Suppressor macrophage (primary cell): Measurements from ENCODE around the gene RHOB.
"Not testable (repeated sequence)": the region's sequence is repeated elsewhere in the genome, so short reads cannot be mapped to it uniquely, and the experiment has no call there.

Source experiments
- DNase-seq, 4 experiments: peaks; one replicate each; pipeline ENCODE4 v3.0.0-alpha.2; 2020 to 2022

The RHOB gene

DNA sequence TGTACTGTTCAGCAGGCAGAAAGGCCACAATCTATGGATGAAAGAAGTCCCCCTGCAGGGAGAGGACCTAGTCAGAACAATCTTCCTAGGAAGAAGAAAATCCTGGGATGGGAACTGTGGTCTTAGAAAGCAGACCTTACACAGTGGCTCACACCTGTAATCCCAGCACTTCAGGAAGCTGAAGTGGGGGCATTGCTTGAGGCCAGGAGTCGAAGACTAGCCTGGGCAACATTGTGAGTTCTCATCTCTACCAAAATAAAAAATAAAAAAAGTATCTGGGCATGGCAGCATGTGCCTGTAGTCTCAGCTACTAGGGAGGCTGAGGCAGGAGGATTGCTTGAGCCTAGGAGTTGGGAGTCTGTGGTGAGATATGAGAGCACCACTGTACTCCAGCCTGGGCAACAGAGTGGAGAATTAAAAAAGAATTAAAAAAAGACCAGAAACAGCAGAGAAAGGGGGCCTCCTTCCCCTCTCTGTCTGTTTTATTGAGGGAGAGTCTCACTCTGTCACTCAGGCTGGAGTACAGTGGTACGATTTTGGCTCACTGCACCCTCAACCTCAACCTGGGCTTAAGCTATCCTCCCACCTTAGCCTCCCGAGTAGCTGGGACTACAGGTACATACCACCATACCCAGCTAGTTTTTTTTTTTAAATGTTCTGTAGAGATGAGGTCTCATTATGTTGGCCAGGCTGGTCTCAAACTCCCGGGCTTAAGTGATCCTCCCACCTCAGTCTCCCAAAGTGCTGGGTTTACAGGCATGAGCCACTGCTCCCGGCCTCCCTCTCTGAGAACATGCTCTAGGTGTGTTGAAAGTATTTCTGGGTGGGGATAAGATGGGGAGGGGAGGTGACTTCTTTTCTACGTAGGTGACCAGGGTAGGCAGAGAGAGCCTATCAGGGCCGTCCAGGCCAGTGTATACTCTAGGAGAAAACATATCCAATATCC, 7.4 kb downstream of the RHOB start:
- DNase-seq: no peak

DNA sequence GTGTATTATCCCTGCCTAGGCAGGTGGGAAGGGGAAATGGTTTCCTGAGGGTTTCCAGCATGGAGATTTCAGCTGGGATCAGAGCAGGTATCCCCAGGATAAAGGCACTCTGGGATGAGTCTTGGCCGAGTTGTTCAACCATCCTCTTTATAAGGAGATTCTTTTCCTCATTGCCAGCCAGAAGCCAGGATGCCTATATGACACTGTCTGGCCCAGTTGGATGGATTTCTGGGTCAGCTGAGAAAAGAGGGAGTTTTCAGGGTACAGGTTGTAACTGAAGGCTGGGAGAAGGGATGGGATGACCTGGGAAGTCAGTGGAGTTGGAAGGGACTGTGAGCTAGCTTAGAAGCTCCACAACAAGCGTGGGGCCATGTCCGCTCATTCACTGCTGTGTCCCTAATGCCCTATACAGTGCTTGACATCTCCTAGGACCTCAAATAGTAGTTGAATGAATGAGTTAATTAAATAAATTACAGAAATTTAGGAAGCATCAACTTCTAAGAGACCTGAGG, 8.3 kb downstream of the RHOB start:
- DNase-seq: no peak

- DNase-seq: no peak
Measured at GRCh38 chr2:20456116-20456571, 9.3 kb downstream of the RHOB start.

DNA sequence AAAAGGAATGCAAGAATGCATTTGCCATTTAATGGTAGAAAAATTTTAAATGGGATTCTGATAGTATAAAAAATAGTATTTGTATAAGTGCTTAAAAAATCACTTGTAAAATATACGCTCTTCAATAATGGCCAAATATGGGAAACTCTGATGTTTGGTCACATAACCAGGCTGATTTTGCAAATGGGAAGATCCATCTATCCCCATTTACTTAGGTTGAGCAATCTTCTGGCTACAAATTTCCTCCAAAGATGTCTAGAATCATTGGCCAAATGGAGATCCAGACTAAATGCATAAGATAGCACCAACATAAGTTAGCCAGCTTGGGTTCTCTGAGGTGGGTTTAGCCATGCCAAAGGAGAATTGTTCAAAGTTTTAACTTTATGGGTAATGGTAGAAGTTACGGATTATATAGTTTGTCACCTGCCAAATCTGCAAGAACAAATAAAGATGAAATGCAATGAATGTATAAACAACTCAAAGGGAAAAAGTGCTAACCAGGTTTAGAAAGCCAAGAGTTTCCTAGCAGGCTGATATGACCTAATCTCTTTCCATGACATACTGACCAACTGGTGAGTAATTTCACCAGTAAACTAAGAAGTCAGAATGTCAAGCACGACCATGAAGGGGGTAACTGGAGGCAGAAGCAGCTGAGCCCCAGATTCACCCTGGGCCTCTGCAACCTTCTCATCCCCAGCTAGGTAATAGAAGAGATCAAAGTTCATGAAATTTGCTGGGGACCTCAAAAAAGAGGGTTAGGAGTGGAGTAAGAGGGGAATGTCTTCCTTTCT, 10.0 kb downstream of the RHOB start:
- DNase-seq: peak in 1 of 4 experiments; percentile 24

DNA sequence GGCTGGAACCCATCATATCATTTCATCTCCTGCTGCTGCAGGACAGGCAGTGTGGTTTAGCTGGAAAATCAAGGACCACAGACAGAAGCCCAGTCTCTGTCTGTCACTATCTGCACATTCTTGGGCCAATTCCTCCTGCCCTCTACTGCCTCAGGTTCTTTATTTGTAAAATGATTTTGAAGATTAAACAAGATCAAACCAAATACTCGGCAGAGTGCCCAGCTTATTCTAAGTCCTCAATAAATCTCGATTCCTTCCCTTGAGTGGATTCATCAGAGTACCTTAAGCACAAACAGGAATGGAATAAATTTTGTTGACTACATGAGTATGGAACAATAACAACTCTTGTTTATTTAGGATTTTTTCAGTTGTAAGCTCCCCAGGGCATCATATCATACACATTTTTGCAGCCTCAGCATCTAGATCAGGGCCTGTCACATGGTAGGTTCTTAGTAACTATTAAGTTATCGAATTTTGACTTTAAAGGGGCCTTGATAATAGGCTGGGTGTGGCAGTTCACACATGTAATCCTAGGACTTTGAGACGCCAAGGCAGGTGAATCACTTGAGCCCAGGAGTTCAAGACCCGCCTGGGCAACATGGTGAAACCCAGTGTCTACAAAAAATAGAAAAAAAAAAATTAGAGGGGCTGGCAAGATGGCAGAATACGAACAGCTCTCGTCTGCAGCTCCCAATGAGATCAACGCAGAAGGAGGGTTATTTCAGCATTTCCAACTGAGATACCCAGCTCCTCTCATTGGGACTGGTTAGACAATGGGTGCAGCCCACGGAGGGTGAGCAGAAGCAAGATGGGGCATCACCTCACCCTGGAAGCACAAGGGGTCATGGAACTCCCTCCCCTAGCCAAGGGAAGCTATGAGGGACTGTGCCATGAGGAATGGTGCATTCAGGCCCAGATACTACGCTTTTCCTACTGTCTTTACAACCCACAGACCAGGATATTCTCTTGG, 11.1 kb downstream of the RHOB start:
- DNase-seq: no peak

- not testable (repeated sequence) for DNase-seq
Measured at GRCh38 chr2:20458737-20459484, 12.0 kb downstream of the RHOB start.

DNA sequence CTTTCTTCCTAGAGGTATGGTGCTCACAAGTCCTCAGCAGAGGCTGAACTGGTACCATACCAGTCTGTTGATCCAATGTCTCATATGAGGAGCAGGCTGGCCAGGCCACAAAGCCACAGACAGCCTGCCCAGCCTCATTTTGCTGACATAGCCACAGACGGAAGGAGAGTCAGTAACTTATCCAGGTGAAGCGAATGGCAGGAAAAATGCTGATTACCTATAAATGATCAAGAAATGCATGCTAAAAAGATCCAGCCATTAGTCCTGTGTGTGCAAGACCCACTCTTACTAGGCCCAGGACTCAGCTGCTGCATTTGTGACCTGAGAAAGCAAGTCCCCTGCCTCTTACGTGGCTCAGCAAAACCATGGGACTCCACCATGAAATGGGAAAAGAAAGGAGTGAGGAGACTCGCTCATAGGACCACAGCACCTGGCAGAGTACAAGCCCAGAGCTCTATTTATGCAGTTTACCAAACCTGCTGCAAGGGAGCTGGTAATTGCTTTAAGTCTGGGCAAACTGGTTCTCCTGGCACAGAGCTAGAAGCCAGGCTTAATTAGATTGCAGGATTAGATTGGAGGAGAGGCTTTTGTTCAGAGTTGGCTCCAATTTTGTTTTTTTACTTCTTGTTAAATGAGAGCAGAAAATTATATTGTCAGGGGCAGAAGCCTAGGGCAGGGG, 19.0 kb downstream of the RHOB start:
- DNase-seq: no peak

GRCh38 chr2:20467789-20468548, 21.1 kb downstream of the RHOB start:
- DNase-seq: no peak

- no peak for DNase-seq
Measured at GRCh38 chr2:20468549-20469500, 22.0 kb downstream of the RHOB start.

DNA sequence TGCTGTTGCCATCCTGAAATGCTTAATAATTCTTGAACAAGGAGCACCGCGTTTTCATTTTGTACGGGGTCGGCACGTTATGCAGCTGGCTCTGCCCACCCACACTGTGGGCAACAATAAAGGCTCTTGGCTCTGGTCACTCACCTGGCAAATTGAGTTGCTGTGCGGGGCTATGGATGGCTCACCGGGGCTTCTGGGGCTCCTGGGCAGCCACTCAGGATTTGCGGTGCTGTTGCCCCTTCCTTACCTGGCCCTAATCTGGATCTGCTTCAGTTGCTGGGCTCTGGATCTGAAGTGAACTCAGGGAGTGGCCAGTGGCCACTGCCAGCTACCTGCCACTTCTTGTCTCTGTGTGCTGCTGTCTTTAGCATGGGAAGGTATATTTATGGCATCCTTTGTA, 22.7 kb downstream of the RHOB start:
- DNase-seq: no peak

DNA sequence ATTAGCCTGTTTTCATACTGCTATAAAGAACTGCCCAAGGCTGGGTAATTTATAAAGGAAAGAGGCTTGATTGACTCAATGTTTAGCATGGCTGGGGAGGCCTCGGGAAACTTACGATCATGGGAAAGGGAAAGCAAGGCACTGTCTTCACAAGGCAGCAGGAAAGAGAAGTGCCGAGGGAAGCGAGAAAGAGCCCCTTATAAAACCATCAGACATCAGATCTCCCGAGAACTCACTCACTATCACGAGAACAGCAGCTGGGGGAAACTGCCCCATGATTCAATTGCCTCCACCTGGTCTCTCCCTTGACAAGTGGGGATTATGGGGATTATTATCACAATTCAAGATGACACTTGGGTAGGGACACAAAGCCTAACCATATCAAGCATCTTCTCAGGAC, 23.3 kb downstream of the RHOB start:
- no peak for DNase-seq

DNA sequence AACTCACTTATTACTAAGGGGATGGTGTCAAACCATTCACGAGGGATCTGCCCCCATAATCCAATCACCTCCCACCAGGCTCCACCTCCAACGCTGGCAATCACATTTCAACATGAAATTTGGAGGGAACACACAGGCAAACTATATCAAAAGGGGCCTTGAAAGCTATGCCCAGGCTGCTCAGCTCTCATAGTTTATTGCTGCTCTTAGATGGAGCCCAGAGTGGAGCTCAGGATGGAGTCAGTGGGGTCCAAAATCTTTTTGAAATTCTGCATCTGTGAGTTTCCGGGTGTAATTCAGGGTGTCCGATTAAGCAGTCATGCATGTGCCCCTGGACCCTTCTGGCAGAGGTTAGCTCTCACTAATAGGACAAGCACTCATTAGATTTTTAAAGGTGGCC, 24.3 kb downstream of the RHOB start:
- no peak for DNase-seq

DNA sequence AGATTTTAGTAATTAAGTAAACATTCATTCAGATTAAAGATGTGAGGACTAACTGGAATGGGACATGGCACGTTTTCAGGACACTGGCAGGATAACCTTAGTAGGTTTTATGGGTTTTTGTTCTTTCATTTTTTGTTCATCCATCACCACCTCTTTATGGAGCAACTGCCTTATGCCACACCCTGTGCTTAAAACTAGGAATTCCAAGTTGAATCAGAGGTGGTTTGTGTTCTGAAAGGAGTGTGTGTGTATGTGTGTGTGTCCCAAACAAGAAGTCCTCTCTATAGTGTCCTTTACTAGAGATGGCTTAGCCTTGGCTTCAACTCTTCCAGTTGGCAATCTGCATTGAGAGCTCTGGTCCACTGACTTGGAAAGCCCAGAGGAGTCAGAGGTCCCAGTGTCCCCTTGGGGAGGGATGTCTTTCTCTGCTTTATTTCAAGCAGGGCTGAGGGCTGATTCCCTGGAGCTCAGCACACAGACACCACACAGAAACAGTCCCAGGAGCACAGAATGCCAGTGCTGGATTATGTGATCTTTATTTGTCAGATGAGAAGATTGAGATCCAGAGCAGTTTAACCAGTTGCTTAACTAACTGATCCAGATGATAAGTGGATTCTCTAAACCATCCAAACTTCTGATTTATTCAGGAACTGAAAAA, 25.2 kb downstream of the RHOB start:
- peak in 1 of 4 experiments; percentile 1 for DNase-seq

- no peak for DNase-seq
Measured at GRCh38 chr2:20472569-20472968, 25.7 kb downstream of the RHOB start.

GRCh38 chr2:20473128-20473527, 26.3 kb downstream of the RHOB start:
- peak in 1 of 4 experiments; percentile 1 for DNase-seq

- peak in 1 of 4 experiments; percentile 2 for DNase-seq
Measured at GRCh38 chr2:20474757-20475566, 28.1 kb downstream of the RHOB start.

DNA sequence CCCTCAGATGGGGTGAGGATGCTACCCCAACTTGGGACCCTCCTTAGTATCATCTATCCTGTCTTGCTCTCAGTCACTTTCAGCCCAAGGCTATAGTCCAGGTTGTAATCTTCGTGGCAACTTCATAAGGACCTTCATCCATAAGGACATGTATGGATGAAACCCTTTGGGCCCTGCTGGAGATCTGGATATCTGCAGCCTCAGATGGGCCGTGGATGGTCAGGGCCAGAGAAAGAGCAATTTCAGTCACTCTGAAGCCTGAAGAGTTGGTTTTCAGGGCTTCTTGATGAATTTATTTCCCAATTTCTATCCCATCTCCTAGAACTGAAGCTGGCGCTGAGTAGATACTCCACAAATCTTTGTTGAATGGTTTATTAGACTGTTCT, 28.7 kb downstream of the RHOB start:
- no peak for DNase-seq
